CD4-positive, alpha-beta T cell (primary cell): ENCODE measurements around the gene PDK2. TPM values are rescaled to one million over a fixed set of nuclear protein-coding genes. Genes with fewer than 3 reads are reported as not detected.
A peak's percentile ranks its signal among the peaks of the same experiment; 100 is the strongest.

Experiments used
- ATAC-seq: fragments of 200-7000 bp; cut with Tn5 transposase; one replicate; pipeline ENCODE4 v1.10.0; 2022; ENCODE audit warnings: mild to moderate bottlenecking; ENCODE audit not compliant: poor library complexity
- CTCF ChIA-PET: fragments of 350-600 bp; sonication (Branson Sonifier 250); formaldehyde crosslinking; loops from one replicate; lab custom pipeline; 2021; ENCODE audit warnings: antibody characterized with exemption, inconsistent platforms; lab: Charles Lee
- POLR2A ChIA-PET: fragments of 350-600 bp; sonication (Branson Sonifier 250); formaldehyde crosslinking; loops from one replicate; lab custom pipeline; 2021; ENCODE audit warnings: antibody characterized with exemption, inconsistent platforms; lab: Charles Lee
- DNase-seq, 14 experiments: peaks; one replicate each; pipeline ENCODE4 v3.0.0-alpha.2; 2013 to 2020; ENCODE audit warnings: mixed read lengths in 2 of 14
- H3K27ac ChIP-seq, 2 donors: one replicate each; pipeline versions ENCODE4 v1.5.1 to v1.7.0; 2013; ENCODE audit warnings: low read length in 2 of 2, low read depth in 1 of 2, mild to moderate bottlenecking in 1 of 2
- H3K27me3 ChIP-seq, 2 experiments: 1 replicate in 1 of 2; 2 replicates in 1 of 2; pipeline versions ENCODE4 v1.6.1 to v1.7.0; 2013; ENCODE audit warnings: low read length in 2 of 2, control low read depth in 1 of 2, mild to moderate bottlenecking in 1 of 2, moderate library complexity in 1 of 2; ENCODE audit not compliant: insufficient read depth in 2 of 2, control insufficient read depth in 1 of 2
- H3K36me3 ChIP-seq: one replicate; pipeline ENCODE4 v1.6.1; 2013; ENCODE audit warnings: low read length, control low read depth; ENCODE audit not compliant: insufficient read depth
- H3K4me1 ChIP-seq: one replicate; pipeline ENCODE4 v1.6.1; 2013; ENCODE audit warnings: low read length, control low read depth; ENCODE audit not compliant: insufficient read depth
- H3K4me3 ChIP-seq: one replicate; pipeline ENCODE4 v1.5.1; 2013; ENCODE audit warnings: mild to moderate bottlenecking, low read length, moderate library complexity
- H3K9me3 ChIP-seq, 2 experiments: 1 replicate in 1 of 2; 2 replicates in 1 of 2; pipeline versions ENCODE4 v1.6.1 to v1.7.0; 2013; ENCODE audit warnings: low read length in 2 of 2, mild to moderate bottlenecking in 2 of 2, control low read depth in 1 of 2, moderate library complexity in 1 of 2; ENCODE audit not compliant: control insufficient read depth in 1 of 2, insufficient read depth in 1 of 2
- H3K27ac Mint-ChIP-seq: one replicate; pipeline ENCODE4 v1.8.0; 2020; ENCODE audit warnings: mixed read lengths
- H3K27me3 Mint-ChIP-seq: one replicate; pipeline ENCODE4 v1.8.0; 2021; ENCODE audit warnings: mixed read lengths
- H3K36me3 Mint-ChIP-seq: one replicate; pipeline ENCODE4 v1.8.0; 2021; ENCODE audit warnings: low read depth, mixed read lengths
- H3K4me1 Mint-ChIP-seq: one replicate; pipeline ENCODE4 v1.8.0; 2021; ENCODE audit warnings: low read depth, mixed read lengths
- H3K4me3 Mint-ChIP-seq: one replicate; pipeline ENCODE4 v1.8.0; 2020; ENCODE audit warnings: mild to moderate bottlenecking, mixed read lengths
- H3K9me3 Mint-ChIP-seq: one replicate; pipeline ENCODE4 v1.8.0; 2020; ENCODE audit warnings: mixed read lengths
- intact Hi-C, 2 experiments: fragments of 100-400 bp; cut with DNase I in 1 of 2; cut with micrococcal nuclease in 1 of 2; formaldehyde crosslinking; loops; one replicate each; pipeline versions ENCODE4 v1.15.1 to v1.9.0; 2023 to 2025; cut with DNase I, micrococcal nuclease
- total RNA-seq, 174 experiments: library from RNA in 2 of 174; stranded (reverse) in 2 of 174; gene quantifications; one replicate each; pipeline ENCODE4 v1.2.3 and lab custom pipeline; 2021 to 2026
- TF ChIP-seq, protein P1 (sequence below): fragments of 200-600 bp; IDR thresholded peaks from one replicate; pipeline ENCODE4 v1.8.0; 2022; ENCODE audit warnings: antibody characterized with exemption, mild to moderate bottlenecking

Gene PDK2
- total RNA-seq, 2 experiments from 2014 or later, result 8.7 to 10.1 TPM

DNA sequence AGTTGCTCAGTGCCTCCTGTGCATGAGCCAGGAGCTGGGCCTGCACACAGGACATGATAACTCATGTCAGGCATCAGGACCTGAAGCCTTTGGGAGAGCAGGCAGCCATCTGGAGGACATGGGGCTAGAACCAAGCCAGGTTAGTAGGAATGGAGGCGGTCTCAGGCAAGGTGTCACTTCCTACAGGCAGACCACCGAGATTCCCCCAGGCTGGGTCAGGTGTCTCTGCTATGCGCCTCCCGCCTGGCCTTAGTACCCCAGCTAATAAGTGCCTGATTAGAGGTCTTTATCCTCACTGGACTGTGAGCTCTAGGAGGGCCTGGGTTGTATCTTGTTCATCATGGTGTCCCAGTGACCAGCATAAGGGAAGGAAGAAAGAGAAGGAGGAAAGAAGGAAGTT, 19.2 kb downstream of the PDK2 start:
- Mint-ChIP-seq H3K9me3 (no peaks in the 10 kb centered on the region), H3K27ac (no peak overlapping the region), H3K36me3 (peaks cover under 1% of the 10 kb centered on the region), H3K4me1 (peaks cover 13% of the 10 kb centered on the region), H3K27me3 (peaks cover 34% of the 10 kb centered on the region), H3K4me3 (no peak overlapping the region)
- Histone ChIP-seq H3K27ac (no peak overlapping the region), H3K4me3 (no peak overlapping the region), H3K36me3 (no peaks in the 10 kb centered on the region), H3K9me3 (no peaks in the 10 kb centered on the region), H3K4me1 (peaks cover 11% of the 10 kb centered on the region), H3K27me3 (peaks cover 13 to 16% of the 10 kb centered on the region in 2 experiments)
- ChIA-PET CTCF (interaction anchor here (0.6 to 1.7 kb wide), 8 partner anchors 9 to 159 kb away, joined by 3 to 6 read pairs (median 4); partner anchors contain the start of gene SAMD14), POLR2A (interaction anchor here (1.5 to 1.6 kb wide), 2 partner anchors 20 to 35 kb away, joined by 3 to 5 read pairs; no protein-coding TSS in a partner anchor)
- DNase-seq (no peak), ATAC-seq (no peak)
- TF ChIP-seq, protein P1, sequence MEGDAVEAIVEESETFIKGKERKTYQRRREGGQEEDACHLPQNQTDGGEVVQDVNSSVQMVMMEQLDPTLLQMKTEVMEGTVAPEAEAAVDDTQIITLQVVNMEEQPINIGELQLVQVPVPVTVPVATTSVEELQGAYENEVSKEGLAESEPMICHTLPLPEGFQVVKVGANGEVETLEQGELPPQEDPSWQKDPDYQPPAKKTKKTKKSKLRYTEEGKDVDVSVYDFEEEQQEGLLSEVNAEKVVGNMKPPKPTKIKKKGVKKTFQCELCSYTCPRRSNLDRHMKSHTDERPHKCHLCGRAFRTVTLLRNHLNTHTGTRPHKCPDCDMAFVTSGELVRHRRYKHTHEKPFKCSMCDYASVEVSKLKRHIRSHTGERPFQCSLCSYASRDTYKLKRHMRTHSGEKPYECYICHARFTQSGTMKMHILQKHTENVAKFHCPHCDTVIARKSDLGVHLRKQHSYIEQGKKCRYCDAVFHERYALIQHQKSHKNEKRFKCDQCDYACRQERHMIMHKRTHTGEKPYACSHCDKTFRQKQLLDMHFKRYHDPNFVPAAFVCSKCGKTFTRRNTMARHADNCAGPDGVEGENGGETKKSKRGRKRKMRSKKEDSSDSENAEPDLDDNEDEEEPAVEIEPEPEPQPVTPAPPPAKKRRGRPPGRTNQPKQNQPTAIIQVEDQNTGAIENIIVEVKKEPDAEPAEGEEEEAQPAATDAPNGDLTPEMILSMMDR, result no peak
- intact Hi-C loops, result no loop called here

GRCh38 chr17:50114849-50115357, 19.8 kb downstream of the PDK2 start:
- intact Hi-C loops, result loop anchor here in 1 of 2 experiments (5.0 kb wide), 2 partner anchors 157 to 182 kb away; partner anchors contain the start of gene TMEM92
- Mint-ChIP-seq H3K9me3 (no peaks in the 10 kb centered on the region), H3K27ac (no peak overlapping the region), H3K4me3 (no peak overlapping the region), H3K36me3 (no peaks in the 10 kb centered on the region), H3K27me3 (peaks cover 39% of the 10 kb centered on the region), H3K4me1 (peaks cover 13% of the 10 kb centered on the region)
- Histone ChIP-seq H3K36me3 (no peaks in the 10 kb centered on the region), H3K27me3 (peaks cover 13 to 20% of the 10 kb centered on the region in 2 experiments), H3K4me1 (peaks cover 11% of the 10 kb centered on the region), H3K4me3 (no peak overlapping the region), H3K9me3 (no peaks in the 10 kb centered on the region), H3K27ac (no peak overlapping the region)
- ATAC-seq (peak; percentile 45), DNase-seq (peak in 6 of 14 experiments; percentile 22 to 71 (median 50))
- POLR2A ChIA-PET, result interaction anchor here (1.5 to 1.6 kb wide), 2 partner anchors 21 to 35 kb away, joined by 3 to 5 read pairs; no protein-coding TSS in a partner anchor
- TF ChIP-seq, protein P1, result peak; percentile 33
- CTCF ChIA-PET, result interaction anchor here (0.6 to 1.7 kb wide), 9 partner anchors 8 to 158 kb away, joined by 3 to 6 read pairs (median 4); partner anchors contain the start of gene SAMD14

DNA sequence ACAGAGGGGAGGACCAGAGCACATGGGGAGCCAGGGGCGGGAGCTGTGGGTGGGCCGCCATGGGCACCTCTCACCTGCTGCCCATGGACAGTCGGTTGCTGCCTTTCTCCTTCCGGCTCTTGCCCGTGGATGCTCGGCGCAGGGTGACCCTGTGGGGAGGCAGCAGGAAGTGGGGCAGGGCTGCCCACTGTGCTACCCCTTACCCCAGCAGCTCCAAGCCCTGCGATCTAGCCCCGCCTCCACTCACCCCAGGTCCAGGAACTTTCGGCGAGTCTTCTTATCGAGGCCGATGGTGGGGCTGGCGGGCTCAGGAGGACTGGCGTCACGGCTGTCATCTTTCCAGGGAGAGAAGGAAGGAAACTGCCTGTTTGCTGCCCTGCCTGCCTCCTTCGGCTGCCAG, 20.6 kb downstream of the PDK2 start:
- no peak overlapping the region for H3K4me3 Mint-ChIP-seq
- Histone ChIP-seq H3K27ac (no peak overlapping the region), H3K27me3 (peaks cover 13 to 20% of the 10 kb centered on the region in 2 experiments), H3K4me3 (no peak overlapping the region), H3K9me3 (no peaks in the 10 kb centered on the region), H3K4me1 (peaks cover 11% of the 10 kb centered on the region), H3K36me3 (no peaks in the 10 kb centered on the region)
- intact Hi-C loops, result loop anchor here in 1 of 2 experiments (5.0 kb wide), 2 partner anchors 157 to 182 kb away; partner anchors contain the start of gene TMEM92
- no peak for ATAC-seq
- peaks cover 13% of the 10 kb centered on the region for H3K4me1 Mint-ChIP-seq
- H3K27ac Mint-ChIP-seq, result no peak overlapping the region
- TF ChIP-seq, protein P1, result no peak
- H3K27me3 Mint-ChIP-seq, result peaks cover 41% of the 10 kb centered on the region
- no peaks in the 10 kb centered on the region for H3K9me3 Mint-ChIP-seq
- H3K36me3 Mint-ChIP-seq, result no peaks in the 10 kb centered on the region
- DNase-seq, result no peak
- POLR2A ChIA-PET, result interaction anchor here (0.6 to 1.6 kb wide), 3 partner anchors 22 to 447 kb away, joined by 3 to 5 read pairs (median 3); no protein-coding TSS in a partner anchor
- CTCF ChIA-PET, result interaction anchor here (1.5 to 1.7 kb wide), 2 partner anchors 23 to 46 kb away, joined by 5 to 6 read pairs; no protein-coding TSS in a partner anchor
